HG02973 (cell line): ENCODE data around the gene RPS17.
"Not testable (repeated sequence)": the region's sequence is repeated elsewhere in the genome, so short reads cannot be mapped to it uniquely, and the experiment has no call there.

Experiments
- ATAC-seq: cut with Tn5 transposase; IDR thresholded peaks from one replicate; pipeline ENCODE4 v1.9.1; 2021; ENCODE audit warnings: moderate library complexity; ENCODE audit not compliant: unreplicated experiment

RPS17 gene

GRCh38 chr15:82530006-82530405, 10.3 kb downstream of the RPS17 start:
- ATAC-seq: no peak

DNA sequence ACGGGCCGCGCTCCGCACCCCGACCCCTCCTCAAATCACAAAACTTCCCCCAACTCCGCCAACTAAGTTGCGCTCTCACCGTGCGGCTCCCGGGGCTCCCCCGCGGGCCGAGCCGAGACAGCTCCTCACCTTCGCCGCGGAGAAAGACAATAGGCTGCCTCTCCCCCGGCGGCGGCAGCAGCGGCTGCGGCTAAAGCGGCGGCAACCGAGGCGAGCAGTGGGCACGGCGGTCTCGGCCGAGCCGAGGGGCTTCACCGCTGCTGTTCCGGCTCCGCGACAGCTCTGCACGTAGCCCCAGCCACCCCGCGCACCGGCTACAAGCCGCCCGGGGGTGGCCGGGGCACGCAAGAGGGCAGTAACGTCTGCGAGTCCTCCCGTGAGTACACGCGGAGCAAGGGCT, 26.7 kb downstream of the RPS17 start:
- ATAC-seq: not testable (repeated sequence)

- not testable (repeated sequence) for ATAC-seq
Observed at GRCh38 chr15:82507693-82508092, 32.6 kb downstream of the RPS17 start.

GRCh38 chr15:82507087-82507486, 33.2 kb downstream of the RPS17 start:
- ATAC-seq: not testable (repeated sequence)

- not testable (repeated sequence) for ATAC-seq
Observed at GRCh38 chr15:82505842-82506241, 34.4 kb downstream of the RPS17 start.

DNA sequence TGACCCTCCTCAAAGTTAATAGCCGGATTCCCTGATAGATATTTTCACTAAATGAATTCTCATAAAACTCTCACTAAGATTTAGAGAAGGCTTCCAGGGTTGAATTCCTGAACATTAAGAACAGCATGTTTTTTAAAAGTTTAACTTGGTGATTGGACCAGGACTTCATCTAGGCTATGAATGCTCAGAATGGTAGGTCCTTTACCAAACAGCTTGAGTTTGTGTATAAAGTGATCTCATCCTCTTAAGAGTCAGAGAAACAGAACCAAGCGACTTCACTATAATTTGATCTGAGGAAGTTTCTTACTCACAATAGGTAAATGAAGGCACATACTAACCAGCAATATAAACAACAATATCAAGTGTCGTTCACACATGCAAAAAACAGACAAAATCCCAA, 36.2 kb downstream of the RPS17 start:
- not testable (repeated sequence) for ATAC-seq

DNA sequence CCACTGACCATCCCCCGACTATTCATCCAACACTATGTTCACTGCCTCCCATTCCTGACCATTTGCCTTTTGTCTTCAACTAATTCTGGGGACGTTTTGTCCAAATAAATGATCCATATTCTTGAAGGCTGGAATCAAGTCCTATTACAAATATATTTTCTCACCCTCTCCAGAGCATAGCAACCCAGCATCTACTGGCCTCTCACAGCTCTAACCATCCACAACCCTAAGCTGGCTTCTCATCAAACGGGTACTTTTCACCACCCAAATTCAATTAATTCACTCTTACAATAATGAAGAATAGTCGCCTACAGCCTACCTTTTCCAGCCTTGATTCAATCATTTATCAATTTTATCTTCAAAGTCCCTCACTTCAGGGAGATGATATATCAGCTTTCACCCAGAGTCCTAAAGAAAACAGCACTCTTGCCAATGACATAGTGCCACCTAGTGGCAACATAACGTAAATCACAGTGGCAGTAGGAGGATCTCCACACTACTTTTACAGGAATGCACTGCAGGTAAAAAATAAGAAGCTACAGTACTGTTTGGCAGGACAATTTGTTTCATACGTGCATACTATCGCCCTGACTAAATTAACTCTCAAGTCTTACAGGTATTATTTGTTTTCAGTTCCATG, 37.4 kb downstream of the RPS17 start:
- ATAC-seq: not testable (repeated sequence)

- ATAC-seq: not testable (repeated sequence)
Observed at GRCh38 chr15:82500772-82501171, 39.5 kb downstream of the RPS17 start.

DNA sequence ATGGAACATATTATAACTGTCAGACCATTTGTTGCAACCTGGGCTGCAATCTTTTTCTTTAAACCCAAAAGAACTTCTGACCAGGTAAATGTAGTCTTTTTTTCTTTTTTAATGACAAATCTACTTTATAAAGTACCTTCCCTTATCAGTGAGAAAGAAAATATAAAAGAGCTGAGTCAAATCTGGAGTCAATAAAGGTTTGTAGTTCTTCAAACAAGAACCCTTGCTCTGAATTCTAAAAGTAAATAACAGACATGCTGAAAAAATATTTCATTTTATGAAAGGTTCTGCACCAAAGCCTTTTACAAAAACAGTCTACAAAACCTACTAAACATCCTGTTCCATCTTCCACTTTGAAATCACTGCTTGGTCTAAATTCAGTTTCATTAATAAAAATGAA, 42.3 kb downstream of the RPS17 start:
- ATAC-seq: not testable (repeated sequence)

DNA sequence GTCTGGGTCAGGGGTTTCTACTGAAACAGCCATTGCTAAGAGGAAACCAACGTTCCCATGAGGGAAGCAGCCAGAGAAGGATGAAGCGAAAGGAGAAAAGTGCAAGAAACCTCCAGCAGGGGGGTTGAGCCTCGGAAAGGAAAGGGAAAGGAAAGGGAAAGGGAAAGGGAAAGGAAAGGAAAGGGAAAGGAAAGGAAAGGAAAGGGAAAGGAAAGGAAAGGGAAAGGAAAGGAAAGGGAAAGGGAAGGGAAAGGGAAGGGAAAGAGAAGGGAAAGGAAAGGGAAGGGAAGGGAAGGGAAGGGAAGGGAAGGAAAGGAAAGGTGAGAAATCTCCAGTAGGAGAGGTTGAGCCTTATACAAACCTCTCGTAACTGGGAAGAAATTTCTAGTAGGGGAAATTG, 52.0 kb downstream of the RPS17 start:
- ATAC-seq: not testable (repeated sequence)

- ATAC-seq: not testable (repeated sequence)
Observed at GRCh38 chr15:82487045-82487444, 53.2 kb downstream of the RPS17 start.
